ENCODE measurements around the gene AHNAK2. TPM values are rescaled to one million over a fixed set of nuclear protein-coding genes. Genes with fewer than 3 reads are reported as not detected.

Gene AHNAK2
- total and polyA plus RNA-seq, 9 of the 15 experiments (the other 6 are each of a cell fraction or from before 2014, with no cell fraction given), result 0.04 to 0.09 (median 0.04) TPM; not detected in 6

- no peak for TF ChIP-seq CLOCK (CRISPR knock-in tag; IDR thresholded peaks at IDR 0.05; ENCODE audit: borderline replicate concordance)
- peak; percentile 42; the same call in 1 of the 2 replicates for TF ChIP-seq L3MBTL2 (IDR thresholded peaks at IDR 0.05)
- TF ChIP-seq NUFIP1 (IDR thresholded peaks at IDR 0.05; ENCODE audit: partially characterized antibody), result no peak
- TF ChIP-seq ILF3 (IDR thresholded peaks at IDR 0.05; ENCODE audit: borderline replicate concordance), result no peak
- no peak for TF ChIP-seq ATF2 (CRISPR knock-in tag; IDR thresholded peaks at IDR 0.05)
- no peak for TF ChIP-seq ZC3H8 (IDR thresholded peaks at IDR 0.05)
- no peak for TF ChIP-seq ATF4 (CRISPR knock-in tag; IDR thresholded peaks at IDR 0.05)
- TF ChIP-seq STAT5B (CRISPR knock-in tag; IDR thresholded peaks at IDR 0.05), result no peak
- TF ChIP-seq MTA3 (IDR thresholded peaks at IDR 0.05; ENCODE audit: borderline replicate concordance), result no peak
- TF ChIP-seq KLF16 (IDR thresholded peaks at IDR 0.05), result no peak
- TF ChIP-seq RBM22 (IDR thresholded peaks at IDR 0.05; ENCODE audit: low read depth, low read length, poor library complexity, severe bottlenecking), result no peak
- no peak for TF ChIP-seq ADNP (tag; IDR thresholded peaks at IDR 0.05)
- TF ChIP-seq PHB2 (IDR thresholded peaks at IDR 0.05; ENCODE audit: low read depth), result no peak
Measured at GRCh38 chr14:105019861-105020814, 42.0 kb upstream of the AHNAK2 start (continued).

Data from K562 (cell line).